ENCODE data around the gene FGF19. TPM values are rescaled to one million over a fixed set of nuclear protein-coding genes. Genes with fewer than 3 reads are reported as not detected.

FGF19 gene
- total RNA-seq, 3 donors from 2014 or later (not counting 1 experiment from before 2014, with no cell fraction given) = not detected

- no peak for TF ChIP-seq CTCF (IDR thresholded peaks at IDR 0.05)
- no peak overlapping the region for H3K4me3 ChIP-seq (ENCODE audit: low read length)
- Mint-ChIP-seq H3K36me3 (no peaks in the 10 kb centered on the region), H3K4me3 (no peak overlapping the region), H3K9me3 (no peaks in the 10 kb centered on the region), H3K4me1 (peaks cover 0 to 4% of the 10 kb centered on the region in 2 donors), H3K27me3 (ENCODE audit: low read depth in 2 of 2) (peaks cover 3 to 8% of the 10 kb centered on the region in 2 donors), H3K27ac (no peak overlapping the region)
- H3K27ac ChIP-seq (ENCODE audit: low read length) = no peak overlapping the region
- H3K9me3 ChIP-seq (ENCODE audit: control insufficient read depth, insufficient read depth, low read length) = no peaks in the 10 kb centered on the region
- H3K4me1 ChIP-seq (ENCODE audit: control insufficient read depth, insufficient read depth, low read length) = peaks cover 4% of the 10 kb centered on the region
- H3K27me3 ChIP-seq (ENCODE audit: control insufficient read depth, insufficient read depth, low read length) = no peaks in the 10 kb centered on the region
- no peaks in the 10 kb centered on the region for H3K36me3 ChIP-seq (ENCODE audit: control insufficient read depth, insufficient read depth, low read length)
- 89% methylated on average over 4 of the region's 5 CpGs for WGBS (ENCODE audit: insufficient coverage)
- DNase-seq (no peak), ATAC-seq (no peak)
- intact Hi-C loops (cut with micrococcal nuclease) = no loop called here
Measured at GRCh38 chr11:69680688-69681087, 23.1 kb downstream of the FGF19 start.

DNA sequence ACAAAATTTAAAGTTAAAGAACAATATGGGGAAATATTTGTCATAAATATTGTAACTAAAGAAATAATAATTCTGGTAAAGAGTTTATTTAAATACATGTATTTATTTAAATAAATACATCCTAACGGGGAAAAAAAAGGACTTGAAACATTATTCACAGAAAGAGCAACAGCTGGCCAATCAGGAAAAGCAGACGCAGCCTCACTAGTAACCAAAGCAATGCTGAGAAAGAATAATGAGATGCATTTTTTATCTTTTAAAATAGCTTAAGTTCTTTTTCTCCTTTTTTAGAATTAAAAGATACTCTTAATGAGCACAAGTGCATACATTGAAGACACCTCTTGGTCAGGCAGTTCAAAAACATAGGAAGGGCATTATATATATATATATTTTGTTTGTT, 26.1 kb downstream of the FGF19 start:
- no peak overlapping the region for H3K27ac ChIP-seq (ENCODE audit: low read length)
- H3K4me3 ChIP-seq (ENCODE audit: low read length) = no peak overlapping the region
- no peaks in the 10 kb centered on the region for H3K36me3 Mint-ChIP-seq
- no peak overlapping the region for H3K27ac Mint-ChIP-seq
- ATAC-seq (no peak), DNase-seq (no peak)
- H3K4me3 Mint-ChIP-seq = no peak overlapping the region
- TF ChIP-seq CTCF (IDR thresholded peaks at IDR 0.05) = no peak
- no CpG with 5 or more reads among the region's 2 CpGs for WGBS (ENCODE audit: insufficient coverage)
- no peaks in the 10 kb centered on the region for H3K36me3 ChIP-seq (ENCODE audit: control insufficient read depth, insufficient read depth, low read length)
- peaks cover 23 to 26% of the 10 kb centered on the region in 2 donors for H3K4me1 Mint-ChIP-seq
- H3K27me3 Mint-ChIP-seq (ENCODE audit: low read depth in 2 of 2) = peaks cover 3 to 8% of the 10 kb centered on the region in 2 donors
- H3K9me3 Mint-ChIP-seq = no peaks in the 10 kb centered on the region
- intact Hi-C loops (cut with micrococcal nuclease) = no loop called here
- peaks cover 21% of the 10 kb centered on the region for H3K4me1 ChIP-seq (ENCODE audit: control insufficient read depth, insufficient read depth, low read length)
- no peaks in the 10 kb centered on the region for H3K9me3 ChIP-seq (ENCODE audit: control insufficient read depth, insufficient read depth, low read length)
- no peaks in the 10 kb centered on the region for H3K27me3 ChIP-seq (ENCODE audit: control insufficient read depth, insufficient read depth, low read length)

DNA sequence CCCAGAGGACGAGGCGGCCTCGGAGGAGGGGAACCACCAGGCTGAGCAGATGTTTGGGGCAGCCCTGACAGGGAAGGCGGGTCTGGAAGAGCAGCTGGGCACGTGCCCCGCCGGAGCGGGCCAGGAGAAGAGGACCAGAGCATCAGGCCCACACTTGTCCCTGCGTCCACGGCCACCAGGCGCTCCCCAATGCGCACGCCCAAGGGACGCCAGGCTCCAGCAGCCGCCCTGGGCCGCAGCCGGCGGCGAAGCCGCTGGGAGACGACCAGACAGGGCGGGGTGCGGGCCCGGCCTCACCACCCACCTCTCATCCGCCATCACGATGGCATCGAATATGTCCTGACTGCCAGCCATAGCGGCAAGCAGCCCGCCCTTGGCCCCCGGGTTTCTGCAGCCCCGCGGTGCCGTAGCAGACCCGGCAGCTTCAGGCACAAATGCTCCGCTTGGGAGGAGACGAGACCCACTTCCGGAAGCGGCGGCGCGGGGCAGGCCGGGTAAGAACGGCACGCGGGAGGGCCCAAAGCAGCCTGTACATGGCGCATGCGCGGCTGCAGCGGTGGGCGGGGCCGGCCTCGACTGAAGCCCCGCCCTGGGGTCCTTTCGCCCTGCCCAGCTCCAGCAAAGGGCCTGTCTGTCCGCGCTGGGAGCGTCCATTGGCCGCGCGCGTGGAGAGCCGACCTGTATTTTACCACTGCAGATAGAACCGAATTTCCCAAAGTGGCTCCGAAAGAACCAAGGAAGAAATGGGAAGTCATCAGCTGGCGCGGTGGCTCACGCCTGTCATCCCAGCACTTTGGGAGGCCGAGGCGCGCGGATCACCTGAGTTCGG, 28.7 kb downstream of the FGF19 start, which contains the start of gene LTO1:
Gene LTO1, minus strand, starts transcription at position 468 of the 829 bp plus-strand sequence. Its CDS starts 114 bp downstream, at position 354.
- peak; percentile 96 for DNase-seq
- Histone ChIP-seq H3K9me3 (ENCODE audit: control insufficient read depth, insufficient read depth, low read length) (no peaks in the 10 kb centered on the region), H3K4me3 (ENCODE audit: low read length) (peak within 1 kb of the TSS; percentile 88), H3K27ac (ENCODE audit: low read length) (peak within 1 kb of the TSS; percentile 86), H3K36me3 (ENCODE audit: control insufficient read depth, insufficient read depth, low read length) (no peaks in the 10 kb centered on the region), H3K4me1 (ENCODE audit: control insufficient read depth, insufficient read depth, low read length) (peaks cover 21% of the 10 kb centered on the region), H3K27me3 (ENCODE audit: control insufficient read depth, insufficient read depth, low read length) (no peaks in the 10 kb centered on the region)
- no peaks in the 10 kb centered on the region for H3K36me3 Mint-ChIP-seq
- H3K4me1 Mint-ChIP-seq = peaks cover 31 to 43% of the 10 kb centered on the region in 2 donors
- 3% methylated on average over 72 of the region's 72 CpGs for WGBS (ENCODE audit: insufficient coverage)
- ATAC-seq = peak; percentile 95 to 96 (median 95)
- no peak for TF ChIP-seq CTCF (IDR thresholded peaks at IDR 0.05)
- H3K27ac Mint-ChIP-seq = peak within 1 kb of the TSS; percentile 88 to 96
- H3K27me3 Mint-ChIP-seq (ENCODE audit: low read depth in 2 of 2) = peaks cover 0 to 8% of the 10 kb centered on the region in 2 donors
- H3K4me3 Mint-ChIP-seq = peak within 1 kb of the TSS; percentile 97
- H3K9me3 Mint-ChIP-seq = no peaks in the 10 kb centered on the region
- intact Hi-C loops (cut with micrococcal nuclease) = loop anchor here (1.0 to 2.0 kb wide), 2 partner anchors 32 to 378 kb away; no protein-coding TSS in a partner anchor
